Measurements from ENCODE around the gene LSM14A.

LSM14A gene

DNA sequence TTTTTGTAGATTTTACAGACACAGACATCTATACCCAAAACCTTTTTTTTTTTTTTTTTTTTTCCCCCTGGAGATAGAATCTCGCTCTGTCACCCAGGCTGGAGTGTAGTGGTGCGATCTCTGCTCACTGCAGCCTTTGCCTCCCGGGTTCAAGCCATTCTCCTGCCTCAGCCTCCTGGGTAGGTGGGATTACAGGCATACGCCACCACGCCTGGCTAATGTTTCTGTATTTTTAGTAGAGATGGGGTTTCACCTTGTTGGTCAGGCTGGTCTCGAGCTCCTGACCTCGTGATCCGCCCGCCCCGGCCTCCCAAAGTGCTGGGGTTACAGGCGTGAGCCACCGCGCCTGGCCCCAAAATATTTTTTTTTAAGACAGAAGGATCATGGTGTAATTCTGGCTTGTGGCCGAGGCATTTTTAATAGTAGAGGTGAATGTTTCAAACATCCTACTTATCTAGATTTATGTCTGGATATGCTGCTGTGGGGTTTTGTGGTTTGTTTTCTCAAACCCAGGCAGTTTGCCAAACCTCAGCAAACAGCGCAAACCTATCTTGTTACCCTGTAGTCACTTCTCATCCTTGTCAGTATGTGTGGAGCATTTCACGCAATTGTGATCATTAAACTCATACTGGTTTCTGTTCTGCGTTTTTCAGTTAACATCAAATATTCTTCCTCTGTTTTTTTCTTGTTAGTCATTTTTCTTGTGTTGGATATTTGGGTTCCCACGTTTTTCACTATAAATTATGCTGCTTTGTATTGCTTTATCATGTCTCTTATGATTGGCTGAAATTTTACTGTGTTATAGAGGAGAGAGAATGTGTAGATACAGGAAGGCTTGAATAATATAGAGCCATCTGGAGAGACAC lies 45.9 kb downstream of the LSM14A start:
- peak; percentile 82 for DNase-seq (ENCODE audit: extremely low read depth, low read depth)
- TF ChIP-seq, protein P1, sequence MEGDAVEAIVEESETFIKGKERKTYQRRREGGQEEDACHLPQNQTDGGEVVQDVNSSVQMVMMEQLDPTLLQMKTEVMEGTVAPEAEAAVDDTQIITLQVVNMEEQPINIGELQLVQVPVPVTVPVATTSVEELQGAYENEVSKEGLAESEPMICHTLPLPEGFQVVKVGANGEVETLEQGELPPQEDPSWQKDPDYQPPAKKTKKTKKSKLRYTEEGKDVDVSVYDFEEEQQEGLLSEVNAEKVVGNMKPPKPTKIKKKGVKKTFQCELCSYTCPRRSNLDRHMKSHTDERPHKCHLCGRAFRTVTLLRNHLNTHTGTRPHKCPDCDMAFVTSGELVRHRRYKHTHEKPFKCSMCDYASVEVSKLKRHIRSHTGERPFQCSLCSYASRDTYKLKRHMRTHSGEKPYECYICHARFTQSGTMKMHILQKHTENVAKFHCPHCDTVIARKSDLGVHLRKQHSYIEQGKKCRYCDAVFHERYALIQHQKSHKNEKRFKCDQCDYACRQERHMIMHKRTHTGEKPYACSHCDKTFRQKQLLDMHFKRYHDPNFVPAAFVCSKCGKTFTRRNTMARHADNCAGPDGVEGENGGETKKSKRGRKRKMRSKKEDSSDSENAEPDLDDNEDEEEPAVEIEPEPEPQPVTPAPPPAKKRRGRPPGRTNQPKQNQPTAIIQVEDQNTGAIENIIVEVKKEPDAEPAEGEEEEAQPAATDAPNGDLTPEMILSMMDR (IDR thresholded peaks at IDR 0.05; ENCODE audit: low read depth, low read length), result no peak

DNA sequence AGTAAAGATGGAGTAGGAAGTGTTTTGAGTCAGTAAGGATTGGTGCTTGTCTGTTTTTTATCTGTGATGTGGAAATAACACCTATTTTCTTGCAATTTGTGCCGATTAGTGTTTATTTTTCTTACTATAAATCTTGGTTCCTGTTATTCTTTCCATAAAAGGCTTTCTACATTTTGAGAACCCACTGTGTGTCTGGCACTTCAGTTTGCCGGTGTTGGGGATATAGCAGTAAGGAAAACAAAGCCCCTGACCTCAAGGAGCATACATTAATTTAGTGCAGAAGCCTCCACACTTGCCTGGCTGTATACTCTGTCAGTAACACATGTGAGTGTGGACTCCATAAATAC lies 46.5 kb downstream of the LSM14A start:
- no peak for DNase-seq (ENCODE audit: extremely low read depth, low read depth)
- TF ChIP-seq, protein P1 (IDR thresholded peaks at IDR 0.05; ENCODE audit: low read depth, low read length), result no peak

DNA sequence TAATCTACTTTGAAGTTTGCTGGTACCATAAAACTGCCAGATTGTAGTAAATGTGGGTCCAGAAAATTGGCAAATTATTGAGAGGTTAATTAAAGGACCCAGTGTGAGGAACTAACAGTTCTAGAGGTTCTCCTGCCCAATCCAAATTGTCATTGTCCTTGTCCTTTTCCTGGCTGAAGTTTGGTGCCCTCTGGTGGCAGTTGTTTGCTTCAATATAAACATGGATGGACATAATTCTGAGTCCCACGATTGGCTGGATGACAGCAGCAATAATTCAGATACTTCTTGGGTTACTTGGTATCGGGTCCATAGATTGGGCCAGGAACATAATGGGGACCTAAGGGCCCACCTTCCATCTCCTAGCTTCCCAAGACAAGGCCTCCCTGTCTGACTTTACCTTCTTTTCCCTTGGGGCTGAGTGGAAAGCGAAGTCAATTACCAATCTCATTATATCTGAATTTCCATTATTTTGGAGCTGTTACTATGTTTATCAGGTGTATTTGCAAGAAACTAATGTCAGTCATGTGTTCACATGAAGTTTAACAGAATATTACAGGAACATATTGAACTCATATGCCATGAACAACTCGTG lies 48.3 kb downstream of the LSM14A start:
- TF ChIP-seq, protein P1 (IDR thresholded peaks at IDR 0.05; ENCODE audit: low read depth, low read length), result peak; percentile 73
- peak; percentile 14 for DNase-seq (ENCODE audit: extremely low read depth, low read depth)

DNA sequence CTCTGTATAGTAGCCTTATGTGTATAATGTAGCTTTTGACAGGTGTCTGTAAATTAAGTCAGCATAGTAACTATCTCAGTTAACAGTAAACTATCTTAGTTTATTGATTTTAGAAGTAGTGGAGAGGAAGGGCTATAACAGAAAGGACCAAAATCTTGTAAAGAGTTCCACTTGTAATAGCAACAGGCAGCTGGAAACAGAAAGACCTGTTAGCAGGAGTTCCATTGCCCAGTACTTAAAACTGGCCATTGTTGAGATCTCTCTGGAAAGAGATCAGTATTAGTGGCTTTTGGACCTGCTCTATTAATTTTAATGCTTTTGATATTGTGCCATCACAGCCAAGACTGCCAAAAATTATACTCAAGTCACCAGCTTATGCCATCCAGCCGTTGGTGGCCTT lies 50.1 kb downstream of the LSM14A start:
- no peak for DNase-seq (ENCODE audit: extremely low read depth, low read depth)
- TF ChIP-seq, protein P1 (IDR thresholded peaks at IDR 0.05; ENCODE audit: low read depth, low read length), result no peak

DNA sequence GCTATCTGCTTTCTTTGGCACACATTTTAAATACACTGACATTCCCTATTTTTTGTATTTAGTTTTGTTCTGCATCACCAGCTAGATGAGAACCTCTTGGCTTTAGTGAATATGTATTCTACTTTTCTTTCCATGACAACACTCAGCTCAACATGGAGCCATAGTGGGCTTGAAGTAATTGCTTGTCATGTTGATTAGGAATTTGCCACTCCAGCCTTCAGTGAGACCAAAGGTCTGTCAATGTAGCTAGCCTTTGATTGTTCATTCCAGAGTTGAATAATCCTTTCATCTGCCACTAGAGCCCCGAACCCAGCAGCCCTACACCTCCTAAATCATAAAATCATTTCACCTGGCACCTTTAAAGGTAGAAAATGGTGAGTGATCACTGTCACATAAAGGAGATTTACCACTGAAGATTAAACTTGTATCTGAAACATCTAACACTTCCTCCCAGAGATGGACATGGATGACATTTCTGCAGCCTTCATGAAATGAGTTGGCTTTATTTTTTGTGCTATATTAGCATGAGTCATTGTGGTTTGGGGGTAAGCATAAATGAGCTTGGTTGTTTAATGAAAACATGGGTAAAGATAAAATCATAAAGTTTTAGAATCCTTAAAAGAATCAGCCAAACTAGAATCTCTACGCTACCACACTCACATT lies 52.8 kb downstream of the LSM14A start:
- DNase-seq (ENCODE audit: extremely low read depth, low read depth), result no peak
- TF ChIP-seq, protein P1 (IDR thresholded peaks at IDR 0.05; ENCODE audit: low read depth, low read length), result no peak

DNA sequence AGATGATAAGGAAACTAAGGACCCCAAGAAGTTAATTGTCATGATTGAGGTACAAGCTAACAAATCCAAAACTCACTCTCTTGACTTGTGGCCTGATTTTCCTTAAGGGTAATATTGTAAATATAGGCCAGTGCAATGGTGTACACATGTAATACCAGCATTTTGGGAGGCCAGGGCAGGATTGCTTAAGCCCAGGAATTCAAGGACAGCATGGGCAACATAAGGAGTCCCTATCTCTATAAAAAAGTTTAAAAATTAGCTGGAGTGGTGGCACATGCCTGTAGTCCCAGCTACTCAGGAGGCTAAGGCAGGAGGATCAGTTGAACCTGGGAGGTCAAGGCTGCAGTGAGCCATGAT lies 53.3 kb downstream of the LSM14A start:
- DNase-seq (ENCODE audit: extremely low read depth, low read depth), result no peak
- TF ChIP-seq, protein P1 (IDR thresholded peaks at IDR 0.05; ENCODE audit: low read depth, low read length), result no peak

DNA sequence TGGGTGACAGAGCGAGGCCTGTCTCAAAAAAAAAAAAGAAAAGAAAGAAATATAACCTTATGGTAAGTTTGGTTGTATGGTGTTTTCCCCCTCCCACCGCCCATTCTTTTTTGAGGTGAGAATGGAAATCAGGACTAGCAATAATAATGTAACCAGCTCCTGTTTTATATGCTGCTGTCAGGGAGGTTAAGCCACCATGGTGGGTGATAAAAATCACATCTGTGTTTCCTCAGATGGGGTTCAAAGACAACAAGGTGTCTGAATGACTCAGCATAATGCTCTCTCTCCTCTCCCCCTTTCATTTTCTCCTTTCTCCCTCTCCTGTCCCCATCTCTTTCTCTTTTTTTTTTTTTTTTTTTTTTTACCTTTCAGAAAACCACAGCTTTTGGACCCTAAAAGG lies 53.7 kb downstream of the LSM14A start:
- TF ChIP-seq, protein P1 (IDR thresholded peaks at IDR 0.05; ENCODE audit: low read depth, low read length), result no peak
- DNase-seq (ENCODE audit: extremely low read depth, low read depth), result no peak
